DMS53 treated with DMSO at 0.1 percent for 48 hours (cell line): Measurements from ENCODE around the gene TSPAN7.

Experiments used
- DNase-seq: peaks from one replicate; lab custom pipeline; 2025; ENCODE audit not compliant: unreplicated experiment; lab: John Stamatoyannopoulos, UW

Gene TSPAN7, protein sequence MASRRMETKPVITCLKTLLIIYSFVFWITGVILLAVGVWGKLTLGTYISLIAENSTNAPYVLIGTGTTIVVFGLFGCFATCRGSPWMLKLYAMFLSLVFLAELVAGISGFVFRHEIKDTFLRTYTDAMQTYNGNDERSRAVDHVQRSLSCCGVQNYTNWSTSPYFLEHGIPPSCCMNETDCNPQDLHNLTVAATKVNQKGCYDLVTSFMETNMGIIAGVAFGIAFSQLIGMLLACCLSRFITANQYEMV

DNA sequence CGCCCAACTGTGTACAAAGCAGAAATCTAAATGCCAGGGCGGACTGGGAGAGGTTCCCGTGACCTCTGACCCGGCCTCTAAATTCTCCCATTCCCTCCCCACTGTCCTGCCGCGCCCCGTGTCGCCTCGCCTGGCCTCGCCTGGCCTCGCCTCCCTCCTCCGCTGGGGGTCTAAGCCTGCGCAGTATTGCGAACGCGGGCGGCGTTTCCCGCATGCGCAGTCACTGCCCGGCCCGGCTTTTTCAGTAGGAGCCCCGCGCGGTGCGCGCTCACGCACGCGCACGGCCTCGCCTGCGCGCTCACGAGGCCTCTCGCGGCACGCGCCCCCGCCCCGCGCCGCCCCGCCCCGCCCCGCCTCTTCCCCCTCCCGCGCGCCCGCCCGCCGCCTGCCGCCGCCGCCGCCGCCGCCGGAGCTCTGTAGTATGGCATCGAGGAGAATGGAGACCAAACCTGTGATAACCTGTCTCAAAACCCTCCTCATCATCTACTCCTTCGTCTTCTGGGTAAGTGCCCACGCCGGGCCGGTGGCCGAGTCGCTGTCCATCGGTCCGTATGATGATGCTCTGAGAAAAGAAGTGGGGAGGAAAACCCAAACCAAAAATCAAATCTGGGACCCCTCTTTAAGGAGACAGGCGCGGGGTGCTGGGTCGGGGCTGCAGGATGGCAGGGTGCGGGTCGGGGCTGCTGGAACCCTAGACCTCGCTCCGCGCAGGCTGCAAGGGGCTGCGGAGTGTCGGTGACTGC lies at the start of gene TSPAN7:
Gene TSPAN7, plus strand, starts transcription at position 417 of the 743 bp plus-strand sequence. Its CDS starts 5 bp downstream, at position 422.
- DNase-seq: peak; percentile 51

DNA sequence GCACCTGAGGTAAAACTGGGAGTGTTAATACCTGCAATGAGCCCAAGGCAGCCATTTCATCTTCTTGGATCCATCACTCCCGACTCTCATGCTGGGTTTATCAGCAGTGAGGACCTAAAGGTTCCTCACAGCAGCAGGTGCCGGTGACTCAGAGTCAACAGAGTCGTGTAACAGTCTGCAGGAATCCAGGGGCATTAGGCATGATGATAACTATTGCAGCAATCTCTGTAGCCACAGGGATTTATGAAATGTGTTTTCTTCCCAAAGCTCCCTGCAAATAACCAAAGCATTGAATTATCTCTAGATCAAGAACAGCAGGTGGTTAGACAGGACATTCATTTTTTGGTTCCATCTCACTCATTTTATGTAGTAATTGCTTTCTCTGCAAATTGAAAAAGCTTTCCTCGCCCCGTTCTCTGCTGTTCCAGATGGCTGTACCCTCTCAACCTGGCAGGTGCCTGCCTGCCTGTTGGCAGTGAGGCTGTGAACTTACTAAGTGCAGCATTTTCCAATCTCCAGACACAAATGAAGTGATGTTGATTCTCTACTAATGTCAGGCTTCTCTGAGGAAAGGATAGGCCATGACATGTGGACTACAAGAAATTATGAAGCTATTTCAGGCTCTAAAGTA lies 48.1 kb upstream of the TSPAN7 start:
- peak; percentile 69 for DNase-seq

DNA sequence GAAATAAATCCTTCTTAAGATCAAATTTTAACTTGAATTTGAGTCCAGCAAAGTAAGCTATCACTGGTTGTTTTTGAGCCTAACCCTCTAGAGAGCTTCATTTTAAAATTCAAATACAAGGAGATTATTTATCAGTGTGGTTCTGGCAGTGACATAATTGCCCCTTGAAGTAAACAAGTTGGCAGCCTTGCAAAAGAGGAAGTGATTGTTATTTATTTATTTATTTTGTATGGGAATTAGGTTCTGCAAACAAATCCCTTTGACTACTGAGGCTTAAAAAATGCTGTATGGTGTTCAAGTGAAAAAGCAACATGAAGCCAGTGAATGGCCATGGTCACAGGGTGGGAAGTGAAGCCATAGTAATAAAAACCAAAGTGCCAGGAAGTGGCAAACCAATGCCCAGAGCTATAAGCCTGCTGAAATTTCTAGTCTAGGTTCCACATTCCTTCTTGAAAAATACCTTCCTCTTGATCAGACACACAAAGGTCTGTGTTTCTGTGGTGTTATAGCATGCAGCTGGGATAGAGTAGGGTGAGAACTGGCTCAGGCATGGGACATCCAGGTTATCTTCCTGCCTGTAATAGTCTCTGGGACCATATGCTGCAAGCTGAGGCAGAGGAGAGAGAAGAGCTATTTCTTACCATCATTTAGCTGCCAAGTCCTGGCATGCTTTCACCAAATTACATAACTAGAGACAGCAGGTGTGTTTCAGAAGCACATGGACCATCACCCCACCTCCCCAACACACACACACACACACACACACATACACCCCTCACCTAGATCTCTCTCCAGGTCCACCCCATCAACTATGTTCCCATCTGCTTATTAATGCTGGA lies 47.1 kb upstream of the TSPAN7 start:
- no peak for DNase-seq

DNA sequence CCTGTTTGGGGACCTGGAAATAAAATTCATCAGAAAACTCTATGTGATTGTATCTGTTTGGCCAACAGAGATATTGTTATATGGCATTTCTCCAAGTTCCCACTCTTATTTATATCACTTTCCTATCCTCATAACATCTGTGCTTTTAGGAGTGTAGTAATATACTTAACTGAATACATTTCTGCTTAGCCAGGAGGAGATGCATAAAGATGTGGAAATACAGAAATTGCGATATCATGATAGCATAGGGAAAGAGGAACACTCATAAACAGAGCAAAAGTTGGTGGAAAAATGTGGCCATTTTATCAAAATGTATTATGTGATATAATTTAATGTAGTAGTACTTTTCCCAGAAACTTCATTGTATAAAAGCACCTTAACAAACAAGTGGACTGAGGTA lies 46.1 kb upstream of the TSPAN7 start:
- DNase-seq: no peak

DNA sequence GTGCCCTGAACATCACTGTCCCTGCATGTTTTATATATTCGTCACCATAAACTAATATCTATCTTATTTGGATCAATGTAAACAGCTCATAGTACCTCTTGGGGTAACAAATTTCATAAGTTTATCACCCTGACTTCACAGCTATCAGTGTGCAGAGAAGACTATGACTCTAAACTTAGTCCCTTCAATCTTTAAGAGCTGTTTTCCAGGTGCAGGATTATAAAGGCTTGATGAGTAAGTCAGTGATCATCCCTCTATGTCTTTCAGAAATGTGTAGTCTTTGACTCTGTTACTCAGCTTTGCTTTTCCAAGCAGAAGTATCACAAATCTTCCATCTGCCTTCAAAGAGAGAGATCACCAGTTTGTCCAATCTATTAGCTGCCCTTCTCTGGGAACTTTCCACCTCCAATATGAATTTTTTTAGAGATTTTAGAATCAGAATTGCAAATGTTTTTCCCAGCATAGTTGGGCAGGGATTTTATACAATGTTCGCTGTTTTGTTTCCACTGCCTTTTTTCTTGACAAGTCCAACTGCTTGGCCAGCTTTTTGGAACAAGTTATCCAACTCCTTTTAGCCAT lies 45.1 kb upstream of the TSPAN7 start:
- DNase-seq: no peak

DNA sequence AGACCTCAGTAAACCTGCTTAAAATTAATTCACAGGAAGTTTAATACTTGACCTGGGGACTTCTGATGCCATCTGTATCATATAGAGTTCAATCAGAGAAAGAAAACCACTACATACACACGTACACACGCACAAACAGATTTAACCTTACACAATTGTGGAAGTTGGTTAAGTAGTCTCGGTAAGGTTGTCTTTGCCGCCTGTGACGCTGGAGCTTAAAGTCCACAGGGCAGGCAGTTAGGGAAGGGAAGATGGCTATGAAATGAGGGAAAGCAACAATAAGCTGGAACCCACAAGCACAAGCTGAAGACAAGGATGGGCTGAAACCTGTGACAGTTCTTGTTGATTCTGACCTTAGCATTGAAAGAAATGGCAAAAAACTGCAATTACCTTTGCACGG lies 41.7 kb upstream of the TSPAN7 start:
- no peak for DNase-seq

DNA sequence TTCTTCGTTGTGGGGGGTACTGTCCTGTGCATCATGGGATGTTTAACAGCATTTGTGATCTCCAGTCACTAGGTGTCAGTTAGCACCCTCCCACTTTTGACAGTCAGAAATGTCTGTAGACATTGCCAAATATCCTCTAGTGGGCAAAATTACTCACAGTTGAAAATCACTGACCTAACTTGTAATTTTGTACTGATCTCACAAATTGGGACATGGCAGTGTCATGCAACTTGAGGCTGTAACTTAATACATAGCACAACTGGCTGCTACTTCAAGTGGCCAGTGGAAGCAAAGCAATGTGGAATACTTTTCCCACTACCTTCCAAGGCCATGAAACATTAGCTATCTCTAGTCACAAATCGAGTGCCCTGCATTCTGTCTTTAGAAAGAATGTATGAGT lies 23.2 kb upstream of the TSPAN7 start:
- no peak for DNase-seq

DNA sequence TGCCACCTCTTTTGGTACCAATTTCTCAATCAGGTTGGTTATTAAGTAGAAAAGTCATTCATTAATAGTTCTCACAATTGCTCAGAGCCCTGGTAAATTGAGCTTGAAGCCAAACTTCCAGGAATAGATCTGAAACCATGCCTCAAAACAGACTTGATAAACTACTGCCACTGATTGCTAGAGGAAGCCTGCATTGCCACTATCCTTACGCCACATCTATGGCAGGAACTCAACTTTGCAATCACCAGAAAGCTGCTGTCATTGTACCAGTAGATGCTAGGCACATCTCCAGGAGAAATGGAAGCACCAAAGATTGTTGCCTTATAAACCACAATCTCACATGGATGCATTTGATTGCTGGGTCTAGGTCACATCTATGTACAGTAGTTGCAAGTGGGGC lies 21.6 kb upstream of the TSPAN7 start:
- DNase-seq: no peak

DNA sequence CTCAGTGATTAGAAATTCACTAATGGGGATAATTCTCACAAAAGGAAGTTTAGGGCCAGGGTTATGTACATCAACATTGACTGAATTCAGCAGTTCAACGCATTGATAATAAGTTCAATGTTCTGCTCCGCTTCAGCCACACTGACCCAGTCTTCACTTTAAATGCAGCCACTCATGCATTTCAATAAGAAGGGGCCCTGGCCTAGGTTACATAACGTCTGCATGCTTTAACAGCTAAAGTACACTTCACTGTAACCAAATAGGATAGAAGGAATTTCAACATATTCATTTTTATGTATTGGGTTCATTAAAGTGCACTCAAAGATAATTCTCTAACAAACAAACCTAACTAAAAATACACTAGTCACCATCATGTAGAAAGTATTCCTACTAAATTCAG lies 12.8 kb upstream of the TSPAN7 start:
- DNase-seq: no peak

DNA sequence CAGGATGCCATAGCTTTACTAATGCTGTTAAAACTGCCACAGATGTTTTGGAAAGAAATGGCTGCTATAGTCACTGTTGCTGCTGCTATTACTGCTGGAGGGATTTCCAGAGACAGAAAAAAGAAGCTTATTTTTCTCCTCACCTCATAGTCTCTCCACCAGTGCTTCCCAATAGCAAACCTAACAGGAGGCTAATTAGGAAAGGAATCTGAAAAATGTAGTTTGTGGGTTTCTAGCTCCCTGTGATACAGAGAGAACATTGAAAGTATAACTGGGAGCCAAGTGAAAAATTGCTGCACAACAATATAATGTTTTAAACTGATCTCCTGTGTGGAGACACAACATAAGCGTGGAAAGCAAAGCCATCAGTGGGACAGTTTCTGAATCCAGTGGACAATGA lies 8.6 kb upstream of the TSPAN7 start:
- DNase-seq: no peak

DNA sequence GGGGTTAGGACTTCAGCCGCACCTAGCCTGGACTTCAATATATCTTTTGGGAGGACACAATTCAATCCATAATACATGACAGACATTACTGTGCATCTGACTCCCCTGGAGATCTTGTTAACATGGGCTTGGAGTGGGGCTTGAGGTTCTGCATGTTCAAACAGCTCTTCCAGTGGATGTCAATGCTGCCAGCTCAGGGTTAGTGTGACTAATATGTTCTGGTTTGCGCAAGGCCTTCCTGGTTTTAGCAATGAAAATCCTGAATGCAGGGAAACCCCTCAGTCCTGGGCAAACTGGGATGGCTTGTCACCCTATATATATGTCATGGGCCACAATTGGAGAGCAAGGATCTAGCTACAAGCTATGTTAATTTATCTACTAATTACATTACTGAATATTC lies 2.7 kb upstream of the TSPAN7 start:
- no peak for DNase-seq

DNA sequence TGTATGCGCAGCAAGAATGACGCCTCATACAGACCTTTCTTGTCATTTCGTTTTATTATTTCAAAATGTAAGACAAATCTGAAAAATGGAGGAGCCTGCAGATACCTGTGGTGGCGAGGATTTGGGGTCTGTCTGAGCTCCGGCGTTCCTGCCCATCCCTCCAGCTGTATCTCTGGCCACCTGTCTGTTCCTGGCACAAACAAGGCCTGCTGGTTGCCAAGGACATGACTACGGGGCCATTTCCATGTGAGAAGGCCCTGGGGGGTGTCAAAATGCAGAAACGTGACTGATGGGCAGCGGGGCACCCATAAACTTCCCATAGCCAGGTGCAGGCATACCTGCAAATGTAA lies 591 bp upstream of the TSPAN7 start:
- DNase-seq: no peak

DNA sequence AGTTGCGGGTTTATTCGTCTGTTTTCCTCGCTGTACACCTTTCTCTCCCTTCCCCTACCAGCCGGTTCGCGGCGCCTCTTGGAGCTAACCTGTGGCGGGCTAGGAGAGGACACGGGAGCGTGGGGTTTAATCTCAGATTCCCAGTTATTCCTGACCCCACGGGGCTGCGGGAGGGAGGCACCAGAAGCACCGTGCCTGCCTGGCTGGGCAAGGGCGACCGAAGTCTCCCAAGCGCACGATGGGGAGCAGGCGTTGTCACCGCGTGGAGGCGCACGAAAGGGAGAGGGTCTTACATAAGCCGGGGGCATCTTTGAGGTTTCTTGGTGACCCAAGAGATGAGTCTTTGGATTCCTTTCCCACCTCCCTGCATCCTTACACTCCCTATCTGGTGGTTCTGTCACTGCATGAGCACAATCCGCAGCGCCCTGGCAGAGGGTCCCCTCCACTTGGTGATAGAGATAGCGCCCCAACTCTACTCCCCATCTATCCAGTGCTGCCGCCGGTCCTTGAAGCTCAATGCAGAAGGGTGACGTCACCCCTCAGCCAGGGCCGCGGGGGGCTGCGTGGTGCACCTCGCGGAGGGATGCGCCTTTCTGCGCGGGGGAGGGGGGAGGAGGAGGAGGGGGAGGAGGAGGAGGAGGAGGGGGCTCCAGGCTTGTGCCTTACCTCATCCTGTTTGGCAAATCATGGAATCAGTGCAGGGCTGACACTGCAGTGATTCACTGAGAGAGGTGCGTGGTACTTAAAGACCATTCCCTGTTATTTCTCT lies 793 bp downstream of the TSPAN7 start:
- peak; percentile 16 for DNase-seq

DNA sequence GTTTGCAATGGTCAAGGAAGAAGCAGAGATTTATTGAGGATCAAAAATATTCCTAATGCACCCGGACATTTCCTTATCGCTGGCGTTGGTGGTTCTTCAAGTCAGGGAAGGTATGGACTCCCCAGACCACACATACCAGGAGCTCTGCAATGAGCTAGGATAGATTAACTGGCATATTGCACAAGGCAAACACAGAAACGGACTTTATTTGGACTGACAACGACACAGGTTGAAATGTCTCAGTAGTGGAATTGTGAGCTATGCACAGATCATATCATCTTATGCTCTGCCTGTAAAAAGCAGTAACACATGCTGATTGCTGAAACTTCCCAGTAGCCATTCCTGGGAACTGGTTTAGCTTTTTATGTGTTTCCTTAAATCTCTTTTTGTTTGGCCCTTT lies 1.7 kb downstream of the TSPAN7 start:
- DNase-seq: no peak

DNA sequence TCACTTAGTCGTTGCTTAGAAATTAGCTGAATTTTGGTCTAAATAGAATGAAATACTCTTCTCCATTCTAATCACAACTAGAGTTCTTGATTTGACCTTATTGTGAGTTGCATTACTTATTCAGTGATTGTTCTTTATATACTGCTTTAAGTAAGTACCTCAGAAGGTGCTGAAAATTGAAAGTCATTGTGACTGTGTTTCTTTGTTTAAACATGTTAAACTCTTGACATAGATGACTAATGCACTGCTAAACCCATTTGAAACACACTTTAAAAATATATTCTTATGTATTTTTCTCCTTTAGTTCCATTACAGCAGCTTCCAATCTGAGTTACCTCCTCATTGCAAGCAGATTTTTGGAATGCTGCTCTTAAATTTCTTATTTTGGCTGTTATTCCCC lies 9.1 kb downstream of the TSPAN7 start:
- DNase-seq: peak; percentile 7

DNA sequence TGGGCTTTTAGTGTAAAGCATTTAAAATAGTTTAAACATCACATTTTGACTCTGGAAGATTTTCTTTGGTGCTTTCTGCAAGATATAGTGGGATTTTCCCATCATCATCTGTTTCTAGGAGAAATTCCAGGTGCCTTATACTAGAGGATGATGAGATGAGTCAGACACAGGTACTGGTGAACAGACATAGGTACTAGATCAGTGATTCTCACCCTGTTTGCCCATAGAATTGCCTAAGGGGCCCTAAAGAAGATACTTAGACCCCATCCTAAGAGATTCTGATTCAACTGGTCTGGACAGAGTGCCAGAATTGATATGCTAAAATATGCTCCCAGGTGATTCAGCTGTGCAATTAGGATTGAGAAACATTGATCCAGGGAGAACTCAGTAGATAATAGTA lies 9.7 kb downstream of the TSPAN7 start:
- DNase-seq: no peak

DNA sequence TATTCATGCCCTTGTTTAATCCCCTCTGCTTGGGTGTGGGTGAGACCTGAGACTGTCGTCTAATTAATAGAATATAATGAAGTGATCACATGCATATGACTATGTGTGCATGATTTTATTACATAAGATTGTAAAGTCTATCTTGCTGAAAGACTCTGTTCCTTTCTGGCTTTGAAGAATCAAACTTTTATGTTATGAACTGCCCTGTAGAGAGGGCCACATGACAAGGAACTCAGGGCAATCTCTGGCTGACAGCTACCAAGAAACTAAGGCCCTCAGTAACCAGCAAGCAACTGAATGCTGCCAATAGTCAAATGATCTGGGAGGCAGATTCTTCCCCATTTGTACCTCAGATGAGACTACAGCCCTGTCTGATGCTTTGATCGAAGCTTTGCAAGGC lies 13.5 kb downstream of the TSPAN7 start:
- no peak for DNase-seq

DNA sequence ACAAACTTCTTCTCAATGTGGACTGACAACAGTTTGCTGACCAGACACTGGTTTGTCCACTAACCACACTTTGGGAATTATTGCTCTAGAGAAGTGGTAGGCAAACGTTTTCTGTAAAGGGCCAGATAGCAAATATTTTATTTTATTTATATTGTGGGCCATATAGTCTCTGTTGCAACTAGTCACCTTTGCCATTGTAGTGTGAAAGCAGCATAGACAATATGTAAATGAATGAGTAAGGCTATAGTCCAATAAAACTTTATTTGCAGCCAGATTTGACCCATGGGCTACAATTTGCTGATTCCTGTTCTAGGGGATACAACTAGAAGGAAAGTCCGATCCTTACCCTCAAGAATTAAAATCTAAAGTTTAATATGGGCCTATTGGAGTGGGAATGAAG lies 14.5 kb downstream of the TSPAN7 start:
- no peak for DNase-seq

DNA sequence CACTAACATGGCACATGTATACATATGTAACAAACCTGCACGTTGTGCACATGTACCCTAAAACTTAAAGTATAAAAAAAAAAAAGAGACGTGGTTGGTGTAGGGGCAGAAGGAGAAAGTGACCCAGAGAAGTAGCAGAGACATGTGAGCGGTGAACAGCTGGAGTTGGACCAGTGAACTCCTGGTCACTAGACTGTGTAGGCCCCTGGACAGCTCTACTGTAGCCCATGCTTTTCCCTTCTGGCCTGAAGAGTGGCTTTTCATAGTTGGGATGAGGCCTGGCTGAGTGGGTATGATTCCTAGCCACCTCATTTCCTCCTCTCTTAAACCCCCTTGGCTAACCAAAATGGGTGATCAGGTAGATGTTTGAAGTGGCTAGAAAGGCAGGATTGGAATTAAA lies 16.4 kb downstream of the TSPAN7 start:
- peak; percentile 45 for DNase-seq

DNA sequence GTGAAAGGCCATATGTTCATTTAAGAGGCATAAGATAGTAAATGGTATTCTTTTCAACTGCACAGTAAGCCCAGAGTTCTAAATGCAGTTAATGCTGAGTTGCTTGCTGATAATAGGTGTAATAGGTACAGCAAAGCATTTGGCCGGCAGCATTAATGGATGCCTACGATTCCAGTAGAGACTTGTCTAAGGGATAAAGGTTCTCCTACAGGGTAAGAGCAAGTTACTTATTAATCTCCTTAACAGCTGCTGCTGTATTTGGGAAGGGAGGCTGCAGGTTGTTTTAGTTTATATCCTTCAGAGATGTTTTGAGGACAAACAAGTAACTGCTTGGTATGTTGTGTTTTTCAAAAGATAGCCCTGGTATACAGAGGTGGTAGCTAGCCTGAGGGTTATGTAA lies 16.8 kb downstream of the TSPAN7 start:
- peak; percentile 63 for DNase-seq
